T-helper 2 cell treated with Interferon-gamma antibody and Interleukin-4, amounts not matched to agents 5 μg/mL and 100 μg/mL, for 36 hours (primary cell): ENCODE data around the gene CACNA1C.

Experiments
- DNase-seq: peaks from one replicate; pipeline ENCODE4 v3.0.0; 2021; ENCODE audit warnings: low spot score
- H3K27ac Mint-ChIP-seq: one replicate; pipeline ENCODE4 v1.8.0; 2021; ENCODE audit warnings: mild to moderate bottlenecking, mixed read lengths
- H3K27me3 Mint-ChIP-seq: one replicate; pipeline ENCODE4 v1.8.0; 2021; ENCODE audit warnings: low read depth, mixed read lengths
- H3K36me3 Mint-ChIP-seq: one replicate; pipeline ENCODE4 v1.8.0; 2021; ENCODE audit warnings: low read depth, mixed read lengths
- H3K4me1 Mint-ChIP-seq: one replicate; pipeline ENCODE4 v1.8.0; 2021; ENCODE audit warnings: low read depth, mixed read lengths
- H3K4me3 Mint-ChIP-seq: one replicate; pipeline ENCODE4 v1.8.0; 2022; ENCODE audit warnings: mild to moderate bottlenecking, moderate library complexity, mixed read lengths
- H3K9me3 Mint-ChIP-seq: one replicate; pipeline ENCODE4 v1.8.0; 2021; ENCODE audit warnings: mixed read lengths

The CACNA1C gene

DNA sequence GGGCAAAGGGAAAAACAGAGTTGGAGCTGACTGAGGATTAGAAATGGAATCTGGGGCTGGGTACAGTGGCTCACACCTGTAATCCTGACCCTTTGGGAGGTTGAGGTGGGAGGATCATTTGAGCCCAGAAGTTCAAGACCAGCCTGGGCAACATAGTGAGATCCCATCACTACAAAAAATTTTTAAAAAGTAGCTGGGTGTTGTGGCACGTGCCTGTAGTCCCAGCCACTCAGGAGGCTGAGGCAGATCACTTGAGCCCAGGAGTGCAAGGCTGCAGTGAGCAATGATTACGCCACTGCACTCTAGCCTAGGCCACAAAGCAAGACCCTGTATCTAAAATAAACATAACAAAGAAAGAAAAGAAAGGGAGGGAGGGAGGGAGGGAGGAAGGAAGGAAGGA lies 33.7 kb upstream of the CACNA1C start:
- no peaks in the 10 kb centered on the region for H3K4me1 Mint-ChIP-seq
- H3K4me3 Mint-ChIP-seq, result no peak overlapping the region
- no peaks in the 10 kb centered on the region for H3K36me3 Mint-ChIP-seq
- no peaks in the 10 kb centered on the region for H3K9me3 Mint-ChIP-seq
- no peak for DNase-seq
- peaks cover 32% of the 10 kb centered on the region for H3K27me3 Mint-ChIP-seq
- no peak overlapping the region for H3K27ac Mint-ChIP-seq

DNA sequence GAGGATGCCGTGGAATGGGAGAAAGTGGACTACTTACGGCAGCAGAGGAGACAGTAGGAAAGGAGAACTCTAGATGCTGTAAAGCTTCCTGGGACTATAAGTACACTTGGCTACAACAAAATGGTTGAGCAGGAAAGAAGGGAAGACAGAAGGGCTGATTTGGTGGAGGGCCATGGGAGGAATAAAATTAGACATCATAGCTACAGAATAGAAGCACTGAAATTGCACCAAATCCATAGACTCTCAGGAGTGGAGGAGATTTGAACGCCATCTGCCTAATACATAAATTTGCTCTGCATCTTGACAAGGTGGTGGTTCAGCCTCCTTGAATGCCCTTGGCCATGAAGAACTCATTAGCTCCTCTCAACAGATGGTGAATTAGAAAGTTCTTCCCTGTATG lies 32.3 kb upstream of the CACNA1C start:
- no peaks in the 10 kb centered on the region for H3K4me1 Mint-ChIP-seq
- no peaks in the 10 kb centered on the region for H3K36me3 Mint-ChIP-seq
- no peak overlapping the region for H3K27ac Mint-ChIP-seq
- no peaks in the 10 kb centered on the region for H3K9me3 Mint-ChIP-seq
- H3K27me3 Mint-ChIP-seq, result peaks cover 39% of the 10 kb centered on the region
- DNase-seq, result no peak
- no peak overlapping the region for H3K4me3 Mint-ChIP-seq

DNA sequence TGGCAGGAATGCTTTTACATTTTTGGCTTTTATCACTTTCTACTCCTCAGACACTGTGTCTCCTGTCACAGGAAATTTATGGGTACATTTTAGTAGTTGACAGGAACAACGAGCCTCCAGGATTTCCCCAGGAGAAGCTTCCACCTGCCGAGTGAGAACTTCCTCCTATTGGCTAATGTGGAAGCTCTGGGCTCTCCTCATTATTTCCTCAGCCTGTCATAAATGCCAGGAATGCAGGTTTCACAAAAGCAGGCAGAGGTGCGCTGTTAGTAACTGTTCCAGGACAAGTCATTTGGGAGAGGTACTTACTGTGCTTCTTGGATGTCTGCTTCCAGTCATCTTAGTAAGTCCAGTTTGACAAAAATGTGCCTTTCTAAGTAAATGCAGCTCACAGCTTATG lies 29.4 kb upstream of the CACNA1C start:
- no peaks in the 10 kb centered on the region for H3K4me1 Mint-ChIP-seq
- no peaks in the 10 kb centered on the region for H3K9me3 Mint-ChIP-seq

GRCh38 chr12:2027351-2027750 lies 25.4 kb upstream of the CACNA1C start:
- Mint-ChIP-seq H3K4me3 (no peak overlapping the region), H3K36me3 (no peaks in the 10 kb centered on the region), H3K27me3 (peaks cover 34% of the 10 kb centered on the region), H3K9me3 (no peaks in the 10 kb centered on the region), H3K4me1 (no peaks in the 10 kb centered on the region), H3K27ac (no peak overlapping the region)
- DNase-seq, result no peak

More for the DNA sequence above, 29.4 kb upstream of the CACNA1C start:
- no peak for DNase-seq
- H3K4me3 Mint-ChIP-seq, result no peak overlapping the region
- peaks cover 32% of the 10 kb centered on the region for H3K27me3 Mint-ChIP-seq
- no peaks in the 10 kb centered on the region for H3K36me3 Mint-ChIP-seq
- H3K27ac Mint-ChIP-seq, result no peak overlapping the region

GRCh38 chr12:2029851-2030250 lies 22.9 kb upstream of the CACNA1C start:
- DNase-seq, result no peak
- Mint-ChIP-seq H3K36me3 (no peaks in the 10 kb centered on the region), H3K9me3 (no peaks in the 10 kb centered on the region), H3K4me3 (no peak overlapping the region), H3K4me1 (peaks cover 3% of the 10 kb centered on the region), H3K27ac (no peak overlapping the region), H3K27me3 (peaks cover 36% of the 10 kb centered on the region)

DNA sequence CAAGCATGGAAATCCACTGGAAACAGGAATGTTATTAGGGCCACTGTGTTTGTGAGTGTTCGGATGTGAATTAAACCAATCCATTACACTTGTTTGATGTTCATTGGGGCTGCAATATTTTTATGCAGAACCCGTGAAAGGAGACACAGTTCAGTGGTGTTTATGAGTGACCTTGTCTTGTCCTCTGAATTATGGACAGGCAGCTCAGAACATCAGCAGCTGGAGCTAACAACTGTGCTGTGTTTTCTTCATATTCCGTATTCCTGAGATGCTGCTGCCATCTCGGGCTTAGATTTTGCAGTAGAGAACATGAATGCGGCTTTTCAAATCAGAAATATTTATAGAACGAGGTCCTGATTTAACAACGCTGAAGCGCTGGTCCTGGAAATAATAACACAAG lies 20.3 kb upstream of the CACNA1C start:
- no peaks in the 10 kb centered on the region for H3K9me3 Mint-ChIP-seq
- no peaks in the 10 kb centered on the region for H3K36me3 Mint-ChIP-seq
- DNase-seq, result no peak
- peaks cover 56% of the 10 kb centered on the region for H3K27me3 Mint-ChIP-seq
- H3K4me3 Mint-ChIP-seq, result no peak overlapping the region
- peaks cover 10% of the 10 kb centered on the region for H3K4me1 Mint-ChIP-seq
- H3K27ac Mint-ChIP-seq, result no peak overlapping the region

GRCh38 chr12:2034633-2035430 lies 18.0 kb upstream of the CACNA1C start:
- H3K36me3 Mint-ChIP-seq, result no peaks in the 10 kb centered on the region
- H3K4me3 Mint-ChIP-seq, result peak overlapping the region; percentile 58
- DNase-seq, result peak; percentile 86
- no peak overlapping the region for H3K27ac Mint-ChIP-seq
- no peaks in the 10 kb centered on the region for H3K9me3 Mint-ChIP-seq
- peaks cover 64% of the 10 kb centered on the region for H3K27me3 Mint-ChIP-seq
- H3K4me1 Mint-ChIP-seq, result peaks cover 10% of the 10 kb centered on the region

GRCh38 chr12:2035431-2036055 lies 17.2 kb upstream of the CACNA1C start:
- Mint-ChIP-seq H3K27me3 (peaks cover 63% of the 10 kb centered on the region), H3K36me3 (no peaks in the 10 kb centered on the region), H3K9me3 (no peaks in the 10 kb centered on the region), H3K4me3 (peak overlapping the region; percentile 58), H3K27ac (no peak overlapping the region), H3K4me1 (peaks cover 10% of the 10 kb centered on the region)
- DNase-seq, result no peak

DNA sequence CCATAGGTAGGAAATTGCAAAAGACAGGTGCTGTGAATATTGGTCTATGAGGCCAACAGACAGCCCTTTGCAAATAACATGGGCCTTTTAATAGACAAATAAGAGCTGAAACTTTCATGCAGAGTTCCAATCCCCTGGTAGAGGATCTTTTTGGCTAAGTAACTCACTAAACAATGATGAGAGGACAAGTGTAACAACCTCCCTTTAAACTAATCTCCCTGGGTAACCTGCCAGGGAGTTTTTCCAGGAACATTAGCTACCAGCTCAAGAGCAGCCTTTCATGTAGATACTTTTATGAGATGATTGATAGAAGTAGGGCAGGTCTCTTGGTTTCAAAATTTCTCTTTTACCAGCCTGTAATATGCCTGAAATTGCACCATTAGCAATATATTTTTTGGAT lies 13.8 kb upstream of the CACNA1C start:
- Mint-ChIP-seq H3K36me3 (no peaks in the 10 kb centered on the region), H3K27me3 (peaks cover 46% of the 10 kb centered on the region), H3K4me1 (peaks cover 10% of the 10 kb centered on the region), H3K9me3 (no peaks in the 10 kb centered on the region), H3K27ac (no peak overlapping the region), H3K4me3 (no peak overlapping the region)
- no peak for DNase-seq

GRCh38 chr12:2043054-2043453 lies 9.7 kb upstream of the CACNA1C start:
- no peaks in the 10 kb centered on the region for H3K36me3 Mint-ChIP-seq
- no peak overlapping the region for H3K27ac Mint-ChIP-seq
- no peaks in the 10 kb centered on the region for H3K9me3 Mint-ChIP-seq
- H3K27me3 Mint-ChIP-seq, result peaks cover 36% of the 10 kb centered on the region
- H3K4me1 Mint-ChIP-seq, result no peaks in the 10 kb centered on the region
- DNase-seq, result no peak
- no peak overlapping the region for H3K4me3 Mint-ChIP-seq

- no peaks in the 10 kb centered on the region for H3K9me3 Mint-ChIP-seq
- H3K27me3 Mint-ChIP-seq, result peaks cover 39% of the 10 kb centered on the region
- no peaks in the 10 kb centered on the region for H3K36me3 Mint-ChIP-seq
- no peaks in the 10 kb centered on the region for H3K4me1 Mint-ChIP-seq
- no peak overlapping the region for H3K4me3 Mint-ChIP-seq
- DNase-seq, result no peak
- H3K27ac Mint-ChIP-seq, result no peak overlapping the region
Measured at GRCh38 chr12:2044165-2044564, 8.6 kb upstream of the CACNA1C start.

DNA sequence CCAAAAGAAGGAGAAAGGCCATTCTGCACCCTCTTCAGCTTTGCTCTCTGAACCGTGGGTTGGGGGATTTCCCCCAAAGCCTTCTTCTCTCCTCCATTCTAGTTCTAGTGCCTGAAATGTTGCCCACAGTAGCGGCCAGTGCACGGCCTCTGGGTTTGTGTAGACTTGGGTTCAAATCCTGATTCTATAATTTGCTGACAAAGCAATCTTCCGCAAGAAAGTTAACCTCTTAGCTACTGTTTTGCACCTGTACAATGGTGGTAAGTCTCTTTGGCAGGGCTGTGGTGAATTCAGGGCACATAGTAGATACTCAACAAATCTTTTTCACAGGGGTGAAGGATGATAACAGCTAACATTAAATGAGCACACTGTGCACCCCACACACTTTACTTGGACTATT lies 5.8 kb upstream of the CACNA1C start:
- DNase-seq, result no peak
- peaks cover 59% of the 10 kb centered on the region for H3K27me3 Mint-ChIP-seq

DNA sequence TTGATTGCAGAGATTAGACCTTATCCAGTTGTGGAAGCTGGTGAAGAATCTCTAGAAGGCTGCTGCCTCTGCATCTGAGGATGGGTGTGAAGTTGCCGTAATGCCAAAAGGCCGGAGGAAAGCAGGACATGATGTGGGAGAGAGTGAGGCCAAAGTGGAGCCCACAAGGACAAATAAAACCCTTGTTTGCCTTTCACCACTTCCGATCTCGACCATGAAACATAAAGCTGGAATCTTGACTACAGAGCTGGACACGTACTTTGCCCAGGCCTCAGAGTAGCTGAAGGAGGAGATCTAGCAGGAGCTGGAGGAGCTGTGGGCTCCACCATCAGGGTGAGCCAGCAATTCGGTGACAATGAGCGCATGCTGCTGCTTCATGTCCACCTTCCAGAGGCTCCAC lies 5.0 kb upstream of the CACNA1C start:
- Mint-ChIP-seq H3K27ac (no peak overlapping the region), H3K4me1 (peaks cover 3% of the 10 kb centered on the region), H3K4me3 (no peak overlapping the region), H3K27me3 (peaks cover 58% of the 10 kb centered on the region), H3K36me3 (no peaks in the 10 kb centered on the region), H3K9me3 (no peaks in the 10 kb centered on the region)
- DNase-seq, result no peak

More for the DNA sequence above, 5.8 kb upstream of the CACNA1C start:
- H3K36me3 Mint-ChIP-seq, result no peaks in the 10 kb centered on the region
- H3K27ac Mint-ChIP-seq, result no peak overlapping the region
- H3K9me3 Mint-ChIP-seq, result no peaks in the 10 kb centered on the region
- peaks cover 3% of the 10 kb centered on the region for H3K4me1 Mint-ChIP-seq
- H3K4me3 Mint-ChIP-seq, result no peak overlapping the region

- H3K27ac Mint-ChIP-seq, result no peak overlapping the region
- no peak for DNase-seq
- no peaks in the 10 kb centered on the region for H3K36me3 Mint-ChIP-seq
- no peak overlapping the region for H3K4me3 Mint-ChIP-seq
- no peaks in the 10 kb centered on the region for H3K9me3 Mint-ChIP-seq
- peaks cover 67% of the 10 kb centered on the region for H3K27me3 Mint-ChIP-seq
- peaks cover 11% of the 10 kb centered on the region for H3K4me1 Mint-ChIP-seq
Measured at GRCh38 chr12:2049604-2050540, 2.9 kb upstream of the CACNA1C start.
